ENCODE data around the gene CCDC88C. TPM values are rescaled to one million over a fixed set of nuclear protein-coding genes. Genes with fewer than 3 reads are reported as not detected.
A peak's percentile ranks its signal among the peaks of the same experiment; 100 is the strongest.

Gene CCDC88C
- total RNA-seq, 1 donor from 2014 or later = 17.8 TPM

- H3K4me1 ChIP-seq = peaks cover 26% of the 10 kb centered on the region
- Mint-ChIP-seq H3K4me1 (peaks cover 37% of the 10 kb centered on the region), H3K9me3 (no peaks in the 10 kb centered on the region), H3K36me3 (peaks cover 6% of the 10 kb centered on the region), H3K27me3 (ENCODE audit: insufficient read depth, low read depth) (peaks cover 12% of the 10 kb centered on the region), H3K4me3 (peak overlapping the region; percentile 78), H3K27ac (peak overlapping the region; percentile 71)
- no peak overlapping the region for H3K9ac ChIP-seq
- no peaks in the 10 kb centered on the region for H3K36me3 ChIP-seq
- H3K79me2 ChIP-seq (ENCODE audit: low read depth) = peaks cover 31% of the 10 kb centered on the region
- no peak for DNase-seq (ENCODE audit: low spot score)
- H3F3A ChIP-seq (ENCODE audit: low read depth) = peaks cover 27% of the 10 kb centered on the region
- no peak overlapping the region for H3K27ac ChIP-seq
- H3K9me3 ChIP-seq (ENCODE audit: low read depth) = no peaks in the 10 kb centered on the region
- H3K4me3 ChIP-seq = no peak overlapping the region
- peaks cover 7% of the 10 kb centered on the region for H3K27me3 ChIP-seq
- H4K20me1 ChIP-seq (ENCODE audit: low read depth) = peaks cover 26% of the 10 kb centered on the region
- no peak overlapping the region for H2AFZ ChIP-seq (replicated peaks)
- no peak overlapping the region for H3K4me2 ChIP-seq
- no peak for TF ChIP-seq EZH2phosphoT487 (IDR thresholded peaks at IDR 0.05)
- no peak for TF ChIP-seq EZH2 (IDR thresholded peaks at IDR 0.05)
- TF ChIP-seq, protein P1, sequence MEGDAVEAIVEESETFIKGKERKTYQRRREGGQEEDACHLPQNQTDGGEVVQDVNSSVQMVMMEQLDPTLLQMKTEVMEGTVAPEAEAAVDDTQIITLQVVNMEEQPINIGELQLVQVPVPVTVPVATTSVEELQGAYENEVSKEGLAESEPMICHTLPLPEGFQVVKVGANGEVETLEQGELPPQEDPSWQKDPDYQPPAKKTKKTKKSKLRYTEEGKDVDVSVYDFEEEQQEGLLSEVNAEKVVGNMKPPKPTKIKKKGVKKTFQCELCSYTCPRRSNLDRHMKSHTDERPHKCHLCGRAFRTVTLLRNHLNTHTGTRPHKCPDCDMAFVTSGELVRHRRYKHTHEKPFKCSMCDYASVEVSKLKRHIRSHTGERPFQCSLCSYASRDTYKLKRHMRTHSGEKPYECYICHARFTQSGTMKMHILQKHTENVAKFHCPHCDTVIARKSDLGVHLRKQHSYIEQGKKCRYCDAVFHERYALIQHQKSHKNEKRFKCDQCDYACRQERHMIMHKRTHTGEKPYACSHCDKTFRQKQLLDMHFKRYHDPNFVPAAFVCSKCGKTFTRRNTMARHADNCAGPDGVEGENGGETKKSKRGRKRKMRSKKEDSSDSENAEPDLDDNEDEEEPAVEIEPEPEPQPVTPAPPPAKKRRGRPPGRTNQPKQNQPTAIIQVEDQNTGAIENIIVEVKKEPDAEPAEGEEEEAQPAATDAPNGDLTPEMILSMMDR (IDR thresholded peaks at IDR 0.05) = no peak
These were observed 1.4 kb upstream of the CCDC88C start for GRCh38 chr14:91419044-91419397.

GRCh38 chr14:91418387-91419043, 895 bp upstream of the CCDC88C start:
- Histone ChIP-seq H4K20me1 (ENCODE audit: low read depth) (peaks cover 32% of the 10 kb centered on the region), H3K9ac (no peak overlapping the region), H3K27me3 (peaks cover 7% of the 10 kb centered on the region), H3K79me2 (ENCODE audit: low read depth) (peaks cover 36% of the 10 kb centered on the region), H3K4me1 (peaks cover 31% of the 10 kb centered on the region), H2AFZ (replicated peaks) (peak overlapping the region; percentile 45), H3K9me3 (ENCODE audit: low read depth) (no peaks in the 10 kb centered on the region), H3F3A (ENCODE audit: low read depth) (peaks cover 31% of the 10 kb centered on the region), H3K4me3 (peak overlapping the region; percentile 69), H3K36me3 (no peaks in the 10 kb centered on the region), H3K27ac (no peak overlapping the region), H3K4me2 (peak overlapping the region; percentile 66)
- Mint-ChIP-seq H3K4me1 (peaks cover 40% of the 10 kb centered on the region), H3K9me3 (no peaks in the 10 kb centered on the region), H3K36me3 (peaks cover 10% of the 10 kb centered on the region), H3K27ac (peak overlapping the region; percentile 71), H3K4me3 (peak overlapping the region; percentile 78), H3K27me3 (ENCODE audit: insufficient read depth, low read depth) (peaks cover 12% of the 10 kb centered on the region)
- DNase-seq (ENCODE audit: low spot score) = peak; percentile 70
- no peak for TF ChIP-seq EZH2phosphoT487 (IDR thresholded peaks at IDR 0.05)
- TF ChIP-seq EZH2 (IDR thresholded peaks at IDR 0.05) = peak; percentile 45
- TF ChIP-seq, protein P1 (IDR thresholded peaks at IDR 0.05) = peak; percentile 89

DNA sequence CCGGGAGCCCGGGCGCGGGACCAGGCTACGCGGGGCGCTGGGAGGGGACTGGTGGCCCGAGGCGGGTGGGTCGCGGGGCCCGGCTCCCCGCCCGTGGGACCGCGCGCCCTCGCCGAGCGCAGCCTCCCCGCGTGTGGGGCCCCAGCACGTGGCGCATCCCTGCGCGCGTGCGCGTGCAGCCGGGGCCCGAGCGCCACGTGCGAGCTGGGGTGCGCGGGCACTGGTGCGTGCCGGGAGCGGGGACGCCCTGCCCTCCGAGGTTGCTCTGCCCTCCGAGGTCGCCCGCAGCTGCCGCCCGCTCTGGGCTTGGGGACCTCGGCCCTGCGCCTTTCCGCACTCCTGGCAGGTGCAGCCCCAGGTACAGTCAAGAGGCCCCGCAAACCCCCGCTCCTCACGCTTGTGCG, 365 bp upstream of the CCDC88C start:
- Mint-ChIP-seq H3K27me3 (ENCODE audit: insufficient read depth, low read depth) (peaks cover 12% of the 10 kb centered on the region), H3K9me3 (no peaks in the 10 kb centered on the region), H3K27ac (no peak overlapping the region), H3K36me3 (peaks cover 12% of the 10 kb centered on the region), H3K4me3 (peak overlapping the region; percentile 78), H3K4me1 (peaks cover 45% of the 10 kb centered on the region)
- DNase-seq (ENCODE audit: low spot score) = peak; percentile 82
- Histone ChIP-seq H3K4me3 (peak overlapping the region; percentile 69), H3K36me3 (no peaks in the 10 kb centered on the region), H3F3A (ENCODE audit: low read depth) (peaks cover 36% of the 10 kb centered on the region), H2AFZ (replicated peaks) (peak overlapping the region; percentile 45), H3K9ac (no peak overlapping the region), H3K4me1 (peaks cover 36% of the 10 kb centered on the region), H3K9me3 (ENCODE audit: low read depth) (no peaks in the 10 kb centered on the region), H3K4me2 (peak overlapping the region; percentile 66), H3K79me2 (ENCODE audit: low read depth) (peaks cover 41% of the 10 kb centered on the region), H3K27me3 (peaks cover 7% of the 10 kb centered on the region), H3K27ac (no peak overlapping the region), H4K20me1 (ENCODE audit: low read depth) (peaks cover 37% of the 10 kb centered on the region)
- no peak for TF ChIP-seq EZH2 (IDR thresholded peaks at IDR 0.05)

- Histone ChIP-seq H3K4me2 (peak overlapping the region; percentile 94), H2AFZ (replicated peaks) (no peak overlapping the region), H3K4me3 (peak overlapping the region; percentile 69), H3K9me3 (ENCODE audit: low read depth) (no peaks in the 10 kb centered on the region), H3K36me3 (no peaks in the 10 kb centered on the region), H3K79me2 (ENCODE audit: low read depth) (peaks cover 54% of the 10 kb centered on the region), H3K27ac (no peak overlapping the region), H3F3A (ENCODE audit: low read depth) (peaks cover 37% of the 10 kb centered on the region), H4K20me1 (ENCODE audit: low read depth) (peaks cover 45% of the 10 kb centered on the region), H3K4me1 (peaks cover 37% of the 10 kb centered on the region), H3K9ac (peak overlapping the region; percentile 5), H3K27me3 (peaks cover 7% of the 10 kb centered on the region)
- Mint-ChIP-seq H3K4me3 (peak overlapping the region; percentile 98), H3K9me3 (no peaks in the 10 kb centered on the region), H3K36me3 (peaks cover 18% of the 10 kb centered on the region), H3K4me1 (peaks cover 50% of the 10 kb centered on the region), H3K27me3 (ENCODE audit: insufficient read depth, low read depth) (peaks cover 12% of the 10 kb centered on the region), H3K27ac (peak overlapping the region; percentile 64)
- TF ChIP-seq, protein P1 (IDR thresholded peaks at IDR 0.05) = no peak
- TF ChIP-seq EZH2 (IDR thresholded peaks at IDR 0.05) (no peak), EZH2phosphoT487 (IDR thresholded peaks at IDR 0.05) (no peak)
- no peak for DNase-seq (ENCODE audit: low spot score)
These were observed 888 bp downstream of the CCDC88C start for GRCh38 chr14:91416744-91417119.
